HuH-7.5 (cell line): ENCODE measurements around the gene HTN1.
"Not testable (repeated sequence)": the region's sequence is repeated elsewhere in the genome, so short reads cannot be mapped to it uniquely, and the experiment has no call there.

Experiments used
- DNase-seq: peaks from one replicate; pipeline ENCODE4 v3.0.0; 2011; ENCODE audit warnings: low spot score

The HTN1 gene

GRCh38 chr4:70050138-70050537 is at the start of gene HTN1:
TSS of gene HTN1 (plus strand) at chr4:70050438. CDS start at chr4:70053077, 2,639 bp downstream.
- not testable (repeated sequence) for DNase-seq

- no peak for DNase-seq
These were observed 49.5 kb upstream of the HTN1 start for GRCh38 chr4:70000711-70001110.

- DNase-seq, result no peak
These were observed 47.7 kb upstream of the HTN1 start for GRCh38 chr4:70002507-70002906.

GRCh38 chr4:70008771-70009170 is 41.5 kb upstream of the HTN1 start:
- no peak for DNase-seq

GRCh38 chr4:70019006-70019405 is 31.2 kb upstream of the HTN1 start:
- DNase-seq, result not testable (repeated sequence)

- no peak for DNase-seq
These were observed 27.0 kb upstream of the HTN1 start for GRCh38 chr4:70023218-70023617.

GRCh38 chr4:70027011-70027410 is 23.2 kb upstream of the HTN1 start:
- DNase-seq, result no peak

GRCh38 chr4:70028159-70028558 is 22.1 kb upstream of the HTN1 start, which contains the start of gene HTN3:
TSS of gene HTN3 (plus strand) at chr4:70028459. CDS start at chr4:70030741, 2,282 bp downstream.
- DNase-seq, result not testable (repeated sequence)

- DNase-seq, result not testable (repeated sequence)
These were observed 12.7 kb upstream of the HTN1 start for GRCh38 chr4:70037559-70037958.

GRCh38 chr4:70039928-70040327 is 10.3 kb upstream of the HTN1 start:
- DNase-seq, result not testable (repeated sequence)

GRCh38 chr4:70041652-70042286 is 8.5 kb upstream of the HTN1 start:
- no peak for DNase-seq

- not testable (repeated sequence) for DNase-seq
These were observed 6.3 kb downstream of the HTN1 start for GRCh38 chr4:70056534-70056933.

- no peak for DNase-seq
These were observed 7.4 kb downstream of the HTN1 start for GRCh38 chr4:70057651-70058050.

GRCh38 chr4:70059149-70059548 is 8.9 kb downstream of the HTN1 start:
- DNase-seq, result no peak

GRCh38 chr4:70062000-70062399 is 11.8 kb downstream of the HTN1 start:
- no peak for DNase-seq

- no peak for DNase-seq
These were observed 30.0 kb downstream of the HTN1 start for GRCh38 chr4:70080205-70080604.

- no peak for DNase-seq
These were observed 49.0 kb downstream of the HTN1 start for GRCh38 chr4:70099206-70099605.
